Ovary (tissue), 3 donors: Measurements from ENCODE around the gene TAPT1.

ENCODE experiments used
- POLR2A ChIP-seq: fragments of 450-650 bp; IDR thresholded peaks from one replicate; pipeline ENCODE4 v1.6.1; 2017; ENCODE audit warnings: antibody characterized with exemption, mild to moderate bottlenecking, moderate library complexity
- TF ChIP-seq, protein P1 (sequence below), 3 donors: fragments of 450-650 bp in 2 of 3; fragments of 200-600 bp in 1 of 3; IDR thresholded peaks; one replicate each; pipeline versions ENCODE4 v1.5.1 to v1.8.0; 2016 to 2022; ENCODE audit warnings: antibody characterized with exemption in 3 of 3, mild to moderate bottlenecking in 1 of 3
- donor health status: DM: no; HTN: no; CAD: no.

DNA sequence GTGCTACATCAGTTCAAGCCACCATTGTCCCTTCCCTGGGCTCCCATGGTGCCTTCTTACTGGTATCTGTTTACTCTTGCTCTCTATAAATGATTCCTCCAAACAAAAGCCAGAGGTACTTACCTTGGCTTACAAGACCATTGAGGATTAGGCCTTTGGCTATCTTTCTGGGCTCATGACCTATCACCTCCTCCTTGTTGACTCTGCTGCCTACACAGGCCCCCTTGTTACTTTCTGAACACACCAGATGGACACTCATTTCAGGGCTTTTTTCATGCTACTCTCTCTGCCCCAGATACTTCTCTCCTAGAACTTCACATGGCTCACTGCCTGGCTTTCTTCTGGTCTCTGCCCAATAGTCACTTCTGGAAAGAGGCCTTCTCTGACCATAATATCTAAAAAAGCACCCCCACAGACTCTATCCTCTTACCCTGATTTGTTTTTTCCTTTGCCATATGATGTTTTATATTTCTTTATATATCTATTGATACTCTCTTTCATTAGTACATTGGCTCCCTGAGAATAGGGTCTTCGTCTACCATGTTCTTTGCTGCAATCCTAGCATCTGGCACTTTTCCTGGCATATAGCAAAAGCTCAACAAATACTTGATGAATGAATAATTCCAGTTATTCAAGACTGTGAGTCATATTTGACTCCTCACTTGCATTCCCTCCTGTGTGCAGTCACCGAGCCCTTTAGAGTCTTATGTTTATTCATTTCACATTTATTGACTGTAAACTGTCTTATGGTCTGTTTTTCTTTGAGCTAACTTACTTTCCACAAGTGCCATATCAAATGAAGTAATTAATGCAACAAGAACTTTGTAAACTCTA lies 27.1 kb upstream of the TAPT1 start:
- no peak for TF ChIP-seq POLR2A
- TF ChIP-seq, protein P1, sequence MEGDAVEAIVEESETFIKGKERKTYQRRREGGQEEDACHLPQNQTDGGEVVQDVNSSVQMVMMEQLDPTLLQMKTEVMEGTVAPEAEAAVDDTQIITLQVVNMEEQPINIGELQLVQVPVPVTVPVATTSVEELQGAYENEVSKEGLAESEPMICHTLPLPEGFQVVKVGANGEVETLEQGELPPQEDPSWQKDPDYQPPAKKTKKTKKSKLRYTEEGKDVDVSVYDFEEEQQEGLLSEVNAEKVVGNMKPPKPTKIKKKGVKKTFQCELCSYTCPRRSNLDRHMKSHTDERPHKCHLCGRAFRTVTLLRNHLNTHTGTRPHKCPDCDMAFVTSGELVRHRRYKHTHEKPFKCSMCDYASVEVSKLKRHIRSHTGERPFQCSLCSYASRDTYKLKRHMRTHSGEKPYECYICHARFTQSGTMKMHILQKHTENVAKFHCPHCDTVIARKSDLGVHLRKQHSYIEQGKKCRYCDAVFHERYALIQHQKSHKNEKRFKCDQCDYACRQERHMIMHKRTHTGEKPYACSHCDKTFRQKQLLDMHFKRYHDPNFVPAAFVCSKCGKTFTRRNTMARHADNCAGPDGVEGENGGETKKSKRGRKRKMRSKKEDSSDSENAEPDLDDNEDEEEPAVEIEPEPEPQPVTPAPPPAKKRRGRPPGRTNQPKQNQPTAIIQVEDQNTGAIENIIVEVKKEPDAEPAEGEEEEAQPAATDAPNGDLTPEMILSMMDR (IDR thresholded peaks at IDR 0.05) = no peak
